ENCODE data around the gene XPNPEP2.

The XPNPEP2 gene

DNA sequence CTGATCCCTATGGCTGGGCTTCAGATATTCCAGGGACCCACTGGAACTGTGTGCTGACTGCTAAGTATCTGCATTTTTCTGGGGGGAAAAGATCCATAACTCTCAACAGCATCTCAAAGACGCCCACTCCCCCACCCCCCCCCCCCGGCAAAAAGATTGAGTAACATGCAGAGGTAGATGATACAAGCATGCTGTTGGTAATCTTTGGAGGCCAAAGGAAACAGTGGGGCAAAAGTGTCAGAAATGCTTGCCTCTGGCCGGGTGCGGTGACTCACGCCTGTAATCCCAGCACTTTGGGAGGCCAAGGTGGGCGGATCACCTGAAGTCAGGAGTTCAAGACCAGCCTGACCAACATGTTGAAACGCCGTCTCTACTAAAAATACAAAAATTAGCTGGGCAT lies 12.2 kb downstream of the XPNPEP2 start:
- no peak for DNase-seq

DNA sequence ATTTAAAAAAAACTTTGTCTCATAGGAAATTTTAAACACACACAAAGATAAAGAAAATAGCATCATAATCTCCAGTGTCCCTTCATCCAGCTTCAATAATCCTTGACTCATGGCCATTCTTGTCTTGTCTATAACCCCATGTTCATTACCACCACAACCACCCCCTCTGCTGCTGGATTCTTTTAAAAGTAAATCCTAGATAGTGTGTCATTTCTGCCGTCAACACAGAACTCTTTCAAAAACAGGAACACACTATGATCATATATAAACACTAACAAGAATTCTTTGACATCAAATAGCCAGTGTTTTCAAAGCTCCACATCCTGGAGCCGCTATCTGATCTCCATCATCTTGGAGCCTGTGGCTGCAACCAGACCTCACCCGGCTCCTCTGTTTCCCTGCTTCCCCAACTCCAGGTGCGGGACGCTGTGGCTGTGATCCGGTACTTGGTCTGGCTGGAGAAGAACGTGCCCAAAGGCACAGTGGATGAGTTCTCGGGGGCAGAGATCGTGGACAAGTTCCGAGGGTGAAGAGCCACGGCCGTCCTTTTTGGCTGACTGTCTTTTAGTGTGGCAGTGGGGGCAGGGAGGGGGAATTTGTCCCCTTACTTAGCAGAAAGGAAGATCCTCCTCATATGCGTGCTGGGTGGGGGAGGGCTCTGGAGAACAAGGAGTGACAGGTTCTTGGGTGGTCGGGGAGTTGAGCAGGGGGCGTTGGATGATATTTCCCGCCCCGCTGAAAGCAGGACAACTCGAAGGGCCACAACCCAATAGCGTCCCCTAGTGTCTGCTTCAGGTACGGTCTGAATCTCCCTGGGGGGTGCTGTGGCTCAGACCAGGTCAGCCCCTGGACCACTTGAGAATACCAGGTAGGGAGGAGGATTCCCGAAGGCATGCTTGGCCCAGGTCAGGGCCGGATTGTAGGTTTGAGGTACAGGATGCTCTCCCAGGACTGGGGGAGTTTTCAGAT lies 15.6 kb downstream of the XPNPEP2 start:
- DNase-seq, result peak; percentile 43 to 59 (median 52)

DNA sequence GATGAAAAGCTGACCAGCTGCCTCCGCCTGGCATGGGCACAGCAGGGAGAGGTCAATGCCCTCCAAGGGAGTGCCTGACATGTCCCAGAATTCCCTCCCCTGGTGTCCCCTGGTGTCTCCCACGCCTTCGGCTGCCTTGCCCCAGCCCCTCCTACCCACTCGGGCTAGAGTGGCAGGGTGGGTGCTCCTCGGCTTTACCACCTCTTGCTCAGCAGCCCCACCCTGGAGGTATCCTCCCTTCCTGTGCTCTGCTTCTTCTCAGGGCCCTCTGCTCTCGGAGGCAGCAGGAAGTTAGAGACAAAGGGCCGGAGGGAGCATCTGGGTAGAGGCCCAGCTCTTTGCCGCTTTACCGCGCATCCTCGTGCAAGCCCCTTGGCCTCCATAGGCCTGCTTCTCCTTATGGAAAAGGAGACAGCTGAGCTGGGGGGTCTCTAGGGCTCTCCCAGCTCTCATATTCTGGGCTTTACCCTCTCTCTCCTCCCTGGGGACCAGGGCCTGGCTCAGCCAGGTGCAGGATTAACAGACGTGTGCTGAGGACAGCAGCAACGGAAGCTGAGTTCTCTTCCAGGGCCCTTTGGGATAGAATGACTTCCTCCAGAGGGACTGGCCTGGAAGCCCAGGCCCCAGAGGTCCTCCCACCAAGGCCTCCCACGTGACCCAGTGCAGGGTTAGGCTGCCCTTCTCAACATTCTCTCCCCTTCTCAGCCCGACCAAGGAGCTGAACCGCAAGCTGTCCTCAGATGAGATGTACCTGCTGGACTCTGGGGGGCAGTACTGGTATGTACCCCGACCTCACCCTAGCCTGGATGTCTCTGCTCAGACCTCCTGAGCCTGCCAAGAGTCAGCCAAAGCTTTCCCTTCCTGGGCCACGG lies 17.2 kb downstream of the XPNPEP2 start:
- DNase-seq, result no peak

DNA sequence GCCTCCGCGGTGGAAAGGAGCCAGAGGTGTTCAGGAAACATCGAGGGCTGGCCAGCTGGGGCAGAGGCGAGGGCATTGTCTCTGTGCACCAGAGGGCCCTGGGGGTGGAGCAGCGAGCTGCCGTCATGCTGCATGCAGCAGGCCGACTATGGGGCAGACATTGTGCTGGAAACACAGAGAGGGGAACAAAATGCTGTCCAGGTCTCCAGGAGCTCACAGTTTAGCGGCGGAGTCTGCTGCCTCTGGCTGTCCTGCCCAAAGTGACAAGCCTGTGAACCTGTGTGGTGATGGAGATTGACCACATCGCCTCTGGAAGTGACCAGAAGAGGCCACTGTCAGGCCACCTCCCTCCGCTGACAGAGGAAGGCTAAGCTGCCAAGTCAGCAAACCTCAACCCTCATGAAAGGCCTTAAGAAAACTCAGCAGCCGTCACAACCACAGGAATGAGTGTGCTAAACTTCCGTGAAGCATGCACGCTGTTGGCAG lies 20.8 kb downstream of the XPNPEP2 start:
- peak; percentile 69 to 71 (median 69) for DNase-seq

DNA sequence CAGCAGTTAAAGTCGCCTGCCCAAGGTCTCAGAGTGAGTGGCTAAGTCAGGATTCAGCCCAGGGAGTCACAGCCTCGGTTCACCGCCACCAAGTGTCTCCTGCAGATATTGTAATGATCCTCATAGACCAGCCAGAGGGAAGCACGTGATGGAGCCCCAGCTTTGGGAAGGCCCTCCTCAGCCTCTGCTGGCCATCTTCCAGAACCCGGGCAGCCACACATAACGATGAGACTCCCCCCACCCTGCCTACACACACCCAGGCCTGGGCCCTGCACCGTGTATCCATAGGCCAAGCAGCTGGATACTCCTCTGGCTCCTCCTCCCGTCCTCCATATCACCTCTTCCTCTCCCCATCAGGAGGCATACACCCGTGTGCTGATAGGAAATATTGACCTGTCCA lies 21.4 kb downstream of the XPNPEP2 start:
- DNase-seq, result no peak

DNA sequence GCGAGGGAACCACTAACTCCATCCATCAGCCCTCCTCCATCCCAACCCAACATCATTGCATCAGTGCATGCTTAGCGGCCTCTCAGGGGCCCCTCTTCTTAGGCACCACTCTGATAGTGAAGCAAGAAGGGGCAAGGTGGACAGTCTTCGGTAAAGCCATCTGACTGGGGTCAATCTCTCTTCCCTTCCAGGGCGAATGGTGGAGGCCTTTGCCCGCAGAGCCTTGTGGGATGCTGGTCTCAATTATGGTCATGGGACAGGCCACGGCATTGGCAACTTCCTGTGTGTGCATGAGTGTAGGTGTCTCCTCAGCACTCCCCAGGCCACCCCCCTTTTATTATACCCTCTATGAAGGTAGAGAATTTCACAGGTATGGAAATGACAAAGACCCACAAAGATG lies 22.2 kb downstream of the XPNPEP2 start:
- no peak for DNase-seq

DNA sequence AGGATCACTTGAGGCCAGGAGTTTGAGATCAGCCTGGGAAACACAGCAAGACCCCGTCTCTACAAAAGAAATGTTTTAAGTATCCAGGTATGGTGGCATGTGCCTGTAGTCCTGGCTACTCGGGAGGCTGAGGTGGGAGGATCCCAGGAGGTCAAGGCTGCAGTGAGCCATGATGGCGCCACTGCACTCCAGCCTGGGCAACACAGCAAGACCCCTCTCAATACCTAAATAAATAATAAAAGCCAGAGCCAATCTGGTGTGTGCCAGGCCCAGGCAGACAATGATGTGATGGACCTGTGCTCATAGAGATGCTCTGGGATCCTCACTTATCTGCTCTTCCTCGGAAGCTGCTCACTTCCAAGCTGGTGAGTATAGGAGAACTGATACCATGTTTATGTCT lies 22.8 kb downstream of the XPNPEP2 start:
- DNase-seq, result no peak

DNA sequence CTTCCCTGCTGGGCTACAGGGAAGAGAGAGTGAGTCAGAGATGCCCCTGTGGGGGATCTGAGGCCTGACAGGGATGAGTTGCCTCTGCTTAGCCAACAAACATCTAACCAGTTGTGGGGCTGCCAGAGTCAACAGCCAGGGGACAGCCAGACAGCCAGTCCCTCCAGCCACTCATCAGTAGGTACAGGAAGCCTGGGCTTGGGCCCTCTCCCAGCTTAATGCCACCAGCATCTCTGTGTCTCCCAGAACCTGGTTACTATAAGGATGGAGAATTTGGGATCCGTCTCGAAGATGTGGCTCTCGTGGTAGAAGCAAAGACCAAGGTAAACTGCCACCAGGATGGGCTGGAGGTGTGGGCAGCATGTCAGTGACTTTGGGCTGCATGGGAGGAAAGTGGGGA lies 23.7 kb downstream of the XPNPEP2 start:
- DNase-seq, result no peak

DNA sequence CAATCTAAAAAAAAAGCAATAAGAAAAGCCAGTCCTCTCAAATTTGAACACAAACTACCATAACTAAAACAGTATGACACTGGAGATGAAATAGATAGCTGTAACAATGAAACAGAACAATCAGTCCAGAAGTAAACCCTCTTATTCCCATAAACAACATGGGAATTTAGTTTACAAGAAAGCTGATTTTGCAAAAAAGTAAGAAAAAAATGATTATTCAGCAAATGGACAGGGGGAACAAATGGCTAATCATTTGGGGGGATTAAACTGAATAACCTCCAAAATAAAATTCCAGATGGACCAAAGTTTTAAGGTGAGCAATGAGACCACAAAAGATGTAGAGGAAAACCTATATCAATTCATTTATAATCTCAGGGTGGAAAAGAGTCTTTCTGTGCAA lies 24.9 kb downstream of the XPNPEP2 start:
- DNase-seq, result no peak

DNA sequence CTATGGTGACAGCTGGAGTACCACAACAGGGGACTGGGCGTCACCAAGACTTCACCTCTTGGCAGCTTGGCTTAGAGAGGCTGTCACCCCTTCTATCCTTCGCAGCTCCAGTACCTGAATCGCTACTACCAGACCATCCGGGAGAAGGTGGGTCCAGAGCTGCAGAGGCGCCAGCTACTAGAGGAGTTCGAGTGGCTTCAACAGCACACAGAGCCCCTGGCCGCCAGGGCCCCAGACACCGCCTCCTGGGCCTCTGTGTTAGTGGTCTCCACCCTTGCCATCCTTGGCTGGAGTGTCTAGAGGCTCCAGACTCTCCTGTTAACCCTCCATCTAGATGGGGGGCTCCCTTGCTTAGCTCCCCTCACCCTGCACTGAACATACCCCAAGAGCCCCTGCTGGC lies 29.4 kb downstream of the XPNPEP2 start:
- no peak for DNase-seq

DNA sequence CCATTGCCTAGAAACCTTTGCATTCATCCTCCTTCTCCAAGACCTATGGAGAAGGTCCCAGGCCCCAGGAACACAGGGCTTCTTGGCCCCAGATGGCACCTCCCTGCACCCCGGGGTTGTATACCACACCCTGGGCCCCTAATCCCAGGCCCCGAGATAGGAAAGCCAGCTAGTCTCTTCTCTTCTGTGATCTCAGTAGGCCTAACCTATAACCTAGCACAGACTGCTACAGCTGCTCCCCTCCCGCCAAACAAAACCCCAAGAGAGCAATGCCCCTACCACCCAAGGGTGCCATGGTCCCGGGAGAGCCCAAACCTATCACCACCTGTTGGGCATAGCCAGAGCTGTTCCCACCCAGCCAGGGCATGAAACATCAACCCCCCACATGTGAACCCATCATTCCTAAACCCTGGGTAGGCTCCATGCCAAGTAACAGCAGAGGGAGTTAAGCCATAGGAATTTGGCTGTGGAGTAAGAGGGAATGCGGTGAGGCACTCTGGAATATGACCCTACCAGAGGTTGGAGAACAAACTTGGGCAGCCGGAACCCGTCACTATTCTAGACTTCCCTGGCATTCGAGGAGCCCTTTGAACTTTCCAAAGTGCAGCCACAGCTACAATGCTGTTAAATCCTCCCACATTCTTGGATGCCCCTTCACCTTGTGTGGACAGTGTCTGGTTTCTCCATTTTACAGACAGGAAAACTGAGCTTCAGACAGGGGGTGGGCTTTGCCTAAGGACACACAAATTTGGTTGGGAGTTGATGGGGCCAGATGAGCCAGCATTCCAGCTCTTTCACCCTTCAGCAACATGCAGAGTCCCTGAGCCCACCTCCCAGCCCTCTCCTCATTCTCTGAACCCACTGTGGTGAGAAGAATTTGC lies 30.0 kb downstream of the XPNPEP2 start:
- no peak for DNase-seq

DNA sequence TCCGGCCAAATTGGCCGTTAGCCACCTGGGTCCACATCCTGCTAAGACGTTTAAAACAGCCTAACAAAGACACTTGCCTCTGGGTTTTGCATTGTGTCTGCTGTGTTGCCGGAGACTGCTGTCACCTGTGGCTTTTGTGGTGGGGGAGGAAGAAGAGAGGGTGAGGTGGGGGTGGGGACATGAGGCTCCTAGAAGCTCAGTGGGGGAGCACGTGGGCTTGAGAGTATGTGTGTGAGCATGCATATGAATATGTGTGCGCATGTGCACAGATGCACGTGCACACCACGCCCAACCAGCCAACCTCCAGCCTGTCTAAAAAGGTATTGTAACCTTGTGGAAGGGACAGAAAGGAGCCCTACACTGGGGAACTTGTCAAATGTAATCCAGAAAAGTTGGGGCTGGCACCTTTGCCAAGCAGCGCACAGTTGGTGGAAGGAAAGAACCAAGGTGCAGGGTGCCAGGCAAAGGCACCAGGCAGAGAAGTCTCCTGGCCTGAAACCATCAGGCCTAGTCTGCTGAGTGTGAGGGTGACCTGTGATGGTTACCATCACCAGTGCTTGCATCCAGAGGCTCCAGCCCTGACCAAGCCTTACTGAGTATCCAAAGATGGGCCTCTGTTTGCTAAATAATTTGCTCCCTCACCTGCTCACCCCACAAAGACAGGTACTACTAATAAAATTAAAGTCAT lies 30.8 kb downstream of the XPNPEP2 start:
- no peak for DNase-seq

DNA sequence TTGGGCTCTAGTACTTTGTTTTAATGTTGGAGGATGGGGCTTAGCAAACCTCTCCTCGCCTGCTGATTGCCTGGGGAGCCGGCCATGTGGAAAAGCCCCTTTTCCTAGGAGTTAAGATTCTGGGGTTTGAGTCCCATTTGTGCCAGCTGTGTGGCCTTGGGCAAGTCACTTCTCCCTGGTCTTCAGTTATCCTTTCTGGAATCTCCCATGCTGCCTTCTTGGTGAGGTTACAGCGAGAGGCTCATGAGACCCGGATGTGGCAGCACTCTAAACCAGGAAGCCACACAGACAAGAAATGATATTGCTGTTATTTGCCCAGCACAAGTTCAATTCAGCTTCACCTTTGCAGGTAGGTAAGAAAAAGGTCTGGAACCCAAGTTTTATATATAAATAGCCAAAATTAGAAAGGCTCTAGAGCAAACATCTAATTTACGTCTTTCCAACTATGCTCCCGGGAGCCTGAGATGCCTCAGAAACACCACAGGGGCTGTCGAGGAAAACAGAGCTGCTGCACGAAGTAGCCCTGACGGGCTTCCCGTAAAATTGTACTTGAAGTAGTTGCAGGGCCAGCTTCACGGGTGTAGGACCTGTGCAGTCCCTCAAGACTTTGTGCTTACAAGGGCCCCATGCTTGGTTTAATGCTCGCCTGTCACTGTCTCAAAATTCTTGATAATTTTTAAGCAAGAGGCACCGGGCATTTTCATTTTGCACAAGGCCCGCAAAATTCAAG lies 32.7 kb downstream of the XPNPEP2 start:
- peak in 1 of 3 donors; percentile 52 for DNase-seq

DNA sequence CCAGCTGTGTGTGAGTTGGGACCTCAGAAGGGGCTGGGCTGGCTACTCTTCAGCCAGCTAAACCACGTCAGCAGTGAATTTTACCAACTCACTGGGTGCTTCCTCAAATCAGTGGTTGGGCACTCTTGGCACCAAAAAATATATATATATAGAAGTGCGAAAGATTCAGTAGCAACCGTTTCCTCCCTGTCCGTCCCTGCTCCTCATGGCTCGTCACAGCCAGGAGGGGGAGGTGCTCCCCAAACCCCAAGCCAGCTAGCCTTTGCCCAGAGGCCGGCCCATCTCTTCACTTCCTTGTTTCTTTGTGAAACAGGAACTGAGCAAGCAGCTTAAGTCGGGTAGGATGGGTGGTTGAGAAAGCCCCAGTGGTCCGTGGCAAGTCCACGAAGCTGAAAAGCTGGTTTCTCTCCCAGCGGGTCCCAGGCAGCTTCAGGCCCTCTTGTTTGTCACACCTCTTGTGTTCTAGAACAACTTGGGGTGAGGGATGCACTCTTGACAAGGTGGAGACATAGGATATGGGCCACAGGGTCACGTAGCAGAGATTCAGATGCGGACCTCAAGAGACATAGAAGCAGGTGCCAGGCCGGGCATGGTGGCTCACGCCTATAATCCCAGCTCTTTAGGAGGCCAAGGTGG lies 34.1 kb downstream of the XPNPEP2 start:
- DNase-seq, result peak; percentile 91 to 95 (median 92)

DNA sequence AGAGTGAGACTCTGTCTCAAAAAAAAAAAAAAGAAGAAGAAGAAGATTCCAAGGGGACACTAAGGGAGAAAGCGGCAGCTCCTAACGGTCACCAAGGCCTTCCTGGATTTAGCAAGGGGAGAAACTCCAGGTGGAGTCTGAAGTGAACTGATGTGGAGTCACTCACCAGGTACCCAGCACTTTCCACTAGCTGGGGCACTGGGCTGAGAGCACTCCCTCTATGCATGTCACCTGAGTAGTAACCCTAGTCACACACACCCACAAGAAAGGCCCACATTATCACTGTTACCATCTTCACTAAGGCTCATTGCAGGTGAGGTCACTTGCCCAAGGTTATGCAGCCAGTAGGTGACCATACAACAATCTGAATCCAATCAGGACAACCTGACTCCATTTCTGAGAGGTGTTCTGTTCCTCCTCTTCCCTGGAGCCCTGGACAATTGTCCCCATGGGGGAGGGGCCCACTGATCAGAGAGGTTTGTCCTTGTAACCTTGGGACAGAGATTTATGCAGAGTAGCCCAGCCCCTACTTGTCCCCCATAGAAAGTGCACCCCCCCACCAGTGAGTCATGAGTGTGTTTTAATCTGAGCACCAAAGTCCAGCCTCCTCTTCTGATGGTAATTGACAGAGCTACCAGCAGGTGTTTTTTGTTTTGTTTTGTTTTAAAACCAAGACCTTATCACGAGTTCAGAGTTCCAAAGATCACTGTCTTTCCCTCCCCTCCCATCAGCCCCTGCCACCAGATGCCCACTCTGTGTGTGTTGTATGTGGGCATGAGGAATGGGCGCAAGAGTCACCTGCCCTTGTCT lies 35.1 kb downstream of the XPNPEP2 start:
- no peak for DNase-seq

DNA sequence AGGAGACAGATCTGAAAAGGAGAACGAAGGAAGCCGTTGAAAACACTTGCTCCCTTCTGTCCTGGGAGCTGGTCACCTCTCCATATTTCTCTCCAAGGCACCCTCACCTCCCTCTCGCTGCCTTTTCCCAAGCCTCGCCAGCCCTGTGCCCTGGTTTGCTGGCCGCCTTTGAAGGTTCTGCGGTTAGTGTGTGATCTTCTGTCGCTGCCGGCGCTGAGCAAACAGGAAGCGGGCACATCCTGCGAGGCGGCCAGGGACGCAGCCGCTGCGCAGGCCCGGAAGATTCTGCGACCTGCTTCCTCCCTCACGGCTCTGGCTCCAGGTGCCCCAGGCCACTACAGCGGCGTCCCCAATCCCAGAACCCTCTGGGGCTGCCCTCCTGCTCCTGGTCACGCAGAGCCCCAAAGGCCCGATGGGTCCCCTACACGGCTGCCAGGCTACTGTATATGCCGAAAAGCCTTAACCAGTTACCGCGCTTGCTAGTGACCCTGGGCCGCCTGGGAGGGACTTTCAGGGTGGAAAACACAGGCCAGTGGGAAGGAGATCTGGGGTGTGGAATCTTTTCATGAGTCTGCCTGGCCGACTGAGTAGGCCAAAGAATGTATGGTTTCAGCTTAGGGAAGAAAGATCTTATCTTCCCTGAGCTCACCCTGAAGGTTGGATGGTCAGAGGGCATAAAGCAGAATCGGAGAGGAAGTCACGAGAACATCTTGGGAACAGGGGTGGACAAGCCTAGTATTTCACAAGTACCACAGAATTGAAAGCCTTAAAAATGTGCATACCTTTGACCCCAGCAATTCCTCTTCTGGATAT lies 38.6 kb downstream of the XPNPEP2 start:
- peak; percentile 71 to 78 (median 73) for DNase-seq

DNA sequence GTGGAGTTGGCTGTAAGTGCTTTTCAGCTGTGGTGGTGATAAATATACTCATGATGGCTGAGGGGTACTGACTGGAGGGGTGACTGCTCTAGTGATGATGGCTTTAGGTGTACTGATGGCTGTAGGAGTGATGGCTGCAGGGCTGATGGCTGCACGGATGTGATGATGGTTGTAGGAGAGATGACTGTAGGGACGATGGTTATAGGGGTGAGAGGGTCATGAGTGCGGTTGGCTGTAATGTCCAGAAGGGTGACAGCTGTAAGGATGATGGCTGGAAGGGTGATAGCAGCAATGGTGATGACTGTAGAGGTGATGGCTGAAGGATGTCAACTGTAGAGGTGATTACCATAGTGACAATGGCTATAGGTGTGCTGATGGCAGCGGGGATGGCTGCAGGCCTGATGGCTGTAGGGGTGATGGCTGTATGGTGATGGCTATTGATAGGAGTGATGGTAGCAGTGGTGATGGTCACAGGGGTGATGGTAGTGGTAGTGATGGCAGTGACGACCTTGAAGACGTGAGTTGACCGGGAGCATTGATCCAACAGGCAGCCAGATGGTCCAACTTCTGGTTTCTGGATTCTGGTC lies 40.4 kb downstream of the XPNPEP2 start:
- no peak for DNase-seq

DNA sequence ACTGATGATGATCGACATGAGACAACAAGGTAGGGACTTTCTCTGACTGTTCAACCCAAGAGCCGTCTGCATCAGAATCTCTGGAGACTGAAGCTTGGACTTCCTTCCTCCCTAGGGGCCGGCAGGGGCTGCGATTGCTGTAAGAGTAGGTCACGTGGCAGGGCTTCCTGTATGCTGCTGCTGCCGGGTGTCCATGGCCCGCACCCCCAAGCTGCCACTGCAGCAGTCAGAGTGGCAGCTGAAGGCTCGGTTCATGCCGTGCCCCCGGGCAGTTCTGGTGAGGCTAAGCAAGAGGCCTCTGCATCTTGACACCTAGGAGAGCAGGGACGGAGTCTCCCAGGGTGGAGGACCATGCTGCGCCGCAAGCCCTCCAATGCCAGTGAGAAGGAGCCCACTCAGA lies 41.0 kb downstream of the XPNPEP2 start, which contains the start of gene SASH3:
TSS of gene SASH3 (plus strand) at position 203 of the 400 bp plus-strand sequence. CDS start at position 352, 149 bp downstream.
- peak; percentile 74 to 86 (median 82) for DNase-seq
